Smooth muscle cell (in vitro differentiated cells): Measurements from ENCODE around the gene ODAD3. TPM values are rescaled to one million over a fixed set of nuclear protein-coding genes. Genes with fewer than 3 reads are reported as not detected.

Experiments
- DNase-seq: peaks from one replicate; lab custom pipeline; 2025; ENCODE audit not compliant: unreplicated experiment; lab: John Stamatoyannopoulos, UW
- H2AFZ ChIP-seq: fragments of 200-600 bp; sonication (generic); 2 replicates; pipeline ENCODE4 v1.6.0; 2016; ENCODE audit warnings: antibody characterized with exemption, low read depth, mild to moderate bottlenecking
- H3F3A ChIP-seq: fragments of 200-600 bp; sonication (generic); 2 replicates; pipeline ENCODE4 v1.6.0; 2017; ENCODE audit warnings: antibody characterized with exemption, low read depth
- H3K27ac ChIP-seq: fragments of 200-600 bp; sonication (generic); 2 replicates; pipeline ENCODE4 v1.5.1; 2016; ENCODE audit warnings: low read depth, mild to moderate bottlenecking
- H3K27me3 ChIP-seq: fragments of 200-600 bp; sonication (generic); 2 replicates; pipeline ENCODE4 v1.6.1; 2016; ENCODE audit warnings: low read depth, mild to moderate bottlenecking
- H3K36me3 ChIP-seq: fragments of 200-600 bp; sonication (generic); 2 replicates; pipeline ENCODE4 v1.5.1; 2016; ENCODE audit warnings: low read depth
- H3K4me1 ChIP-seq: fragments of 200-600 bp; sonication (generic); 2 replicates; pipeline ENCODE4 v1.5.1; 2016; ENCODE audit warnings: low read depth
- H3K4me2 ChIP-seq: fragments of 200-600 bp; sonication (generic); 2 replicates; pipeline ENCODE4 v1.6.0; 2016; ENCODE audit warnings: mild to moderate bottlenecking
- H3K4me3 ChIP-seq: fragments of 200-600 bp; sonication (generic); 2 replicates; pipeline ENCODE4 v1.5.1; 2016; ENCODE audit warnings: mild to moderate bottlenecking
- H3K79me2 ChIP-seq: fragments of 200-600 bp; sonication (generic); 2 replicates; pipeline ENCODE4 v1.6.0; 2016; ENCODE audit warnings: low read depth, mild to moderate bottlenecking
- H3K9ac ChIP-seq: fragments of 200-600 bp; sonication (generic); 2 replicates; pipeline ENCODE4 v1.6.0; 2016; ENCODE audit warnings: low read depth
- H3K9me3 ChIP-seq: fragments of 200-600 bp; sonication (generic); replicated peaks from 2 replicates; pipeline ENCODE4 v1.5.1; 2016; ENCODE audit warnings: low read depth
- H4K20me1 ChIP-seq: fragments of 200-600 bp; sonication (generic); 2 replicates; pipeline ENCODE4 v1.6.0; 2016; ENCODE audit warnings: low read depth
- CTCF ChIP-seq: fragments of 200-600 bp; sonication (generic); IDR thresholded peaks from 2 replicates; pipeline ENCODE4 v1.5.1; 2017; ENCODE audit warnings: borderline replicate concordance, mild to moderate bottlenecking, antibody characterized with exemption; ENCODE audit not compliant: insufficient read depth, poor library complexity, severe bottlenecking
- WGBS: methylation state at CpG from one replicate; pipeline ENCODE4 v1.1.7; 2016; ENCODE audit warnings: low lambda C conversion rate; 5-methylcytosine and 5-hydroxymethylcytosine counted together
- polyA plus RNA-seq: library from polyadenylated mRNA; unstranded; fragments of >200 nt; fragmentation: Nextera tagmentation; extraction: Ambion mirVana; gene quantifications from 2 replicates; pipeline ENCODE4 v1.2.1, GENCODE V29; 2016
- total RNA-seq: library from RNA; depleted of rRNA; stranded (reverse); fragments of >200 nt; gene quantifications from 2 replicates; pipeline ENCODE4 v1.2.3, GENCODE V29; 2014

Gene ODAD3
- total and polyA plus RNA-seq, 2 experiments from 2014 or later = 5.1 TPM; not detected in 1

GRCh38 chr19:11418549-11419506 lies 16.1 kb downstream of the ODAD3 start, which contains the start of gene RGL3:
Gene RGL3 (minus strand): TSS chr19:11419314. CDS start chr19:11419278, 36 bp downstream.
- peak within 1 kb of the TSS; percentile 81 for H2AFZ ChIP-seq
- H3K27me3 ChIP-seq = peaks cover 9% of the 10 kb centered on the region
- DNase-seq = no peak
- no peak within 1 kb of the TSS for H3K27ac ChIP-seq
- no peaks in the 10 kb centered on the region for H3F3A ChIP-seq
- H3K79me2 ChIP-seq = no peaks in the 10 kb centered on the region
- H3K9me3 ChIP-seq = no peaks in the 10 kb centered on the region
- peak within 1 kb of the TSS; percentile 35 for H3K9ac ChIP-seq
- no peaks in the 10 kb centered on the region for H4K20me1 ChIP-seq
- H3K4me1 ChIP-seq = peaks cover 13% of the 10 kb centered on the region
- no peak for TF ChIP-seq CTCF
- H3K4me2 ChIP-seq = peak within 1 kb of the TSS; percentile 94
- H3K4me3 ChIP-seq = peak within 1 kb of the TSS; percentile 60
- 2% methylated on average over 55 of the region's 72 CpGs for WGBS
- no peaks in the 10 kb centered on the region for H3K36me3 ChIP-seq

DNA sequence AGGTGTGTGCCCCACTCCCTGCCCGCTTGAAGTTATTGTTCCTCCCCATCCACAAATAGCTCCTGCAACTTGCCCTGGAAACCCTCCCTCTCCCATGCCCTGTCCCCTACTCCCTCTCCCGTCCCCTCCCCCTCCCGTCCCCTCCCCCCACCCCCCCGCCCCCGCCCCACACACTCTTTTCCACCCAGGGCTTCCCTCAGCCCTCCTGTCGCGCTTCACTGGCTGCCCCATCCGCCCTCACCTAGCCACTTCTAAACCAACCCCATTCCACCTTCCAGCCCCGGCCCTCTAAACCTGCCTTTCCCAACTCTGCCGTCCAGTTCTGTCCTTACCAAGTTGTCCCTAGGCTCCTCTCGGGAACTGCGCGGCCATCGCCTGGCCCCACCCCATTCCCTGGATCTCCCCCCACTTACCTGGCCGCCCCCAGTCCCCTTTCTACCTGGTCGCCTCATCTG lies 16.8 kb downstream of the ODAD3 start:
- no peaks in the 10 kb centered on the region for H3K9me3 ChIP-seq
- H3K4me3 ChIP-seq = peak overlapping the region; percentile 60
- no peak for DNase-seq
- H3K27ac ChIP-seq = no peak overlapping the region
- no peaks in the 10 kb centered on the region for H3K79me2 ChIP-seq
- peak overlapping the region; percentile 35 for H3K9ac ChIP-seq
- peak overlapping the region; percentile 81 for H2AFZ ChIP-seq
- peaks cover 13% of the 10 kb centered on the region for H3K4me1 ChIP-seq
- peaks cover 9% of the 10 kb centered on the region for H3K27me3 ChIP-seq
- no peaks in the 10 kb centered on the region for H4K20me1 ChIP-seq
- no peak for TF ChIP-seq CTCF
- H3K4me2 ChIP-seq = peak overlapping the region; percentile 89
- H3K36me3 ChIP-seq = no peaks in the 10 kb centered on the region
- WGBS = 11% methylated on average over 3 of the region's 16 CpGs
- no peaks in the 10 kb centered on the region for H3F3A ChIP-seq

DNA sequence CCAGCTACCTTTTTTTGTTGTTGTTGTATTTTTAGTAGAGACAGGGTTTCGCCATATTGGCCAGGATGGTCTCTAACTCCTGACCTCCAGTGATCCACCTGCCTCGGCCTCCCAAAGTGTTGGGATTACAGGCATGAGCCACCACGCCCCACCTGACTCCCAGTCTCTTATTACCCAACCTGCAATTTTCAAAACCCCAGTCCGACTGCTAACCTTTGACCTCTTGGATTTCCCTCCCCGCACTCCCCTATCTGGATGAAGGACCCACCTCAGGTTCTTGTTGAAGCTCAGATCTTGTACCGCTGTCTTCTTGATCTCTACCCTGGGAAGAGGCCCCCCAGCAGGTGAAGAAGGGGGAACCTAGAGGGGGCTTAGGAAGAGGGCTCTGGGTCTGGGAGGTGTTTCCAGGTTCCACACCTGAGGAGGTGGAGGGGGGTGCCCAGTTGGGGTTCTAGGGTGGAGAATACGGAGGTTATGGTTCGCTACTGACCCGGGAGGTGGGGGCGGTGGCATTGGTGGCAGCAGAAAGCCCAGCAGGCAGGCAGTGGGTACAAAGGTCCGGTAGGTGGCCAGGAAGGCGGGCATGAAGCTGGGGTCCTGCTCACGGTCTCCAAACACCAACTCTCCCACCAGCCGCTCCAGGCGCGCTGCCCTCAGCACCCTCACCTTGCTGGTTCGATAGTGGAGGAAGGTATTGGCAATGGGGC lies 18.4 kb downstream of the ODAD3 start:
- Histone ChIP-seq H3K4me3 (no peak overlapping the region), H3K9me3 (no peaks in the 10 kb centered on the region), H3K27me3 (peaks cover 9% of the 10 kb centered on the region), H3K4me2 (no peak overlapping the region), H3K9ac (no peak overlapping the region), H3F3A (no peaks in the 10 kb centered on the region), H3K4me1 (peaks cover 13% of the 10 kb centered on the region), H3K36me3 (no peaks in the 10 kb centered on the region), H4K20me1 (no peaks in the 10 kb centered on the region), H2AFZ (no peak overlapping the region), H3K79me2 (no peaks in the 10 kb centered on the region), H3K27ac (no peak overlapping the region)
- TF ChIP-seq CTCF = no peak
- DNase-seq = no peak
- WGBS = 96% methylated on average over 17 of the region's 17 CpGs
